Hepatic stellate cell (primary cell): ENCODE data around the gene CPVL.

Source experiments
- DNase-seq: peaks from one replicate; pipeline ENCODE4 v3.0.0; 2011; ENCODE audit warnings: low spot score

The CPVL gene

GRCh38 chr7:29043576-29043975, 102.8 kb downstream of the CPVL start:
- DNase-seq, result no peak

GRCh38 chr7:29042824-29043231, 103.5 kb downstream of the CPVL start:
- DNase-seq, result no peak

GRCh38 chr7:29041991-29042390, 104.3 kb downstream of the CPVL start:
- DNase-seq, result no peak

- DNase-seq, result no peak
These were observed 105.8 kb downstream of the CPVL start for GRCh38 chr7:29040579-29040925.

- DNase-seq, result no peak
These were observed 106.3 kb downstream of the CPVL start for GRCh38 chr7:29039821-29040578.

DNA sequence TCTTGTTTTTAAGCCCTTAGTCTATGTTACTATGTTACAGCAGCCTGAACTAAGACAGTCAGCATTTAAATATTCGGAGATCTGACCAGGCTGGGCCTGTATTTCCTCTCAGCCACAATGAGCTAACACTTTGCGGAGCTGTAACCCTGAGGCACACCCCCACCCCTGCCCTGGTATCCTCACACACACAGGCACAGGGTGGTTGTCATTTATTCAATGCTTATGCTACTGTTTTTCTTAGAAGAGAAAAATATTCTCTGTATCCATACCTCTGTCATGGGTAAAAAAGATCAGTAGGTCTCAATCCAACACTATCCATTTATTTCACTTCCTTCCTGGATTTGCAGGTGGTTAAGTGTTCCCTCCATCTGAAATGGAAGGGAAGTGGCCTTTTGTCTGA, 107.9 kb downstream of the CPVL start:
- DNase-seq, result no peak

GRCh38 chr7:29035044-29035740, 111.1 kb downstream of the CPVL start:
- peak; percentile 24 for DNase-seq

DNA sequence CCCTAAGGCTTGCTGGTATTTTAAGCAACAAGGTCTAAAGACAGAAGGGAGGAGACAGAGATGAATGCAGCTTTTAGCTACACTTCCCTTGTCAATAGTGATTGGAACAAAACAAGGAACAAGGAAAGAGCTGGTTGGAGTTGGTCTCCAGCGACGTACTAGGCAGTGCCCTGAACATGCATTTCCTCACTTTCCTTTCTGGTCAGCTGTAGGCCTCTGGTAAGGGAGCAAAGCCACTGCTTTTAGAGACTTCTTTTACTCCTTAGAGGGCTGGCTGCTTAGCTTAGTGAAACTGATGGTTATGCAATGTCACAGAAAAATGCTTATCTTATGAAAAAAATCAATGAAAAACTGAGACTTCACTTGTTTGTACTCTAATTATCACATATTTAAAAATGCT, 112.8 kb downstream of the CPVL start:
- DNase-seq, result no peak

GRCh38 chr7:29032146-29032545, 114.2 kb downstream of the CPVL start:
- no peak for DNase-seq

DNA sequence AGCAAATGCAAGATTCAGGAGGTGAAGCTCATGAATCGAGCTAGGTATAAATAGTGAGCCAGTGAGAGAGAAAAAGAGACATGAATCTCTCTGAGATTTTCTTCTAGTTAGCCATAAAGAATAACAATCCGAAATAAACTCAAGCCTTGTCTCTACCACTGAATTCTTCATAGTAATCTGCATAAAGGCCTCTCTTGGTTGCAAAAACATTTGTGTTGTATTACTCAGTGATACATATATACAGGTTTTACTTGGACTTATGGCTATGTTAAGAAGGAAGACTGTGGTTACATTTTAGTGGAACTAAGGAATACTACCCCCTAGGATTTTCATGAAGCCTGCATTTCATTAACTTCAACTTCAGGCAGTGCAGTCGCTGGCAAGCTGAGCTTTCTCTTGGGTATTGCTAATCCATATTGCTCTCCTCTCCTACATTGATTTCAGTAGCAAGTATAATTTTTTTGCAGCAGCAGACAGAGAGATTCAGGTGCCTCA, 115.5 kb downstream of the CPVL start:
- no peak for DNase-seq

DNA sequence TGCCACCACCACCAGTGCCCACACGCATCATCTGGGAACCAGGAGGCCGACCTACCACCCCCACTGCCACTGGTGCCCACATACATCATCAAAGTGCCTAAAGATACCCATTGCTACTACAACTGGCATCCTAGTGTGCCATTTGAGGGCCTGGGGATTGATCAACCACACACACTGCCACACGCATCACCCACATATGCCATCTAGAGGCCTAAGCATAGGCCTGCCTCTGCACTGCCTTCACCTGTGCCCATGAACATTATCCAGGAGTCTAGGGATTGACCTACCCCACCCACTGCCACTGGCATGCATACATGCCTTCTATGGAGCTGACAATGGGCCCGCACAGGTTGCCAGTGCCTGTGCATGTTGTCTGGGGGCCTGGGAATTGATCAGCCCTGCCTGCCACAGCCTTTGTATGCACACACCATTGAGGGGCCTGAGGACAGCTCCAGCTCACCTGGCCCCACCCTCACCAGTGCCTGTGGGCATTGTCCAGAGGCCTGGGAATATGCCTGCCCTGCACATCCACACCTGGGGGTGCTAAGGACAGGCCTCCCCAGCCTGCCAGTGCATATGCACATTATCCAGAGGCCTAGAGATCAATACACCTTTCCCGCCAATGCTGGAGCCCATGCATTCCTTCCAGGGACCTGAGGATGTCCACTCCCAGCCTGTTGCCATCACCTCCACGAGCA, 123.9 kb downstream of the CPVL start:
- DNase-seq, result no peak

DNA sequence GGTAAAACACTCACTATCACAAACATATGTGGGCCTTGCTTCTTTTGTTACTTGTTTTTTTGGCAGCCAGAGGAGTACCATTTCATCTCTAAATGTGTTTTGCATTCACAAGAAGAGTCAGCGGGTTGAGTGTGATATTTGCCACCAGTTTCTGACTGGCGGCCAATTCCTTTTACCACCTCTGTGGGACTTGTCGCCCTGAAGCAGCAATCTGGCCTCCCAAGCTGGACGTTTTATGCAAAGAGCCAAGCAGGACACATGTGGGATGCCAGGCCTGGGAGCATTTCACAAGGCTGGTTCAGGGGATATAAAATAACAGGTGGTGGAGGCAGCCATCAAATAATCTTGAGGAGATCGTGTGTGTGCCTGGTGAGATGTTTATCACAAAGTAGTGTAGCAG, 126.4 kb downstream of the CPVL start:
- no peak for DNase-seq

DNA sequence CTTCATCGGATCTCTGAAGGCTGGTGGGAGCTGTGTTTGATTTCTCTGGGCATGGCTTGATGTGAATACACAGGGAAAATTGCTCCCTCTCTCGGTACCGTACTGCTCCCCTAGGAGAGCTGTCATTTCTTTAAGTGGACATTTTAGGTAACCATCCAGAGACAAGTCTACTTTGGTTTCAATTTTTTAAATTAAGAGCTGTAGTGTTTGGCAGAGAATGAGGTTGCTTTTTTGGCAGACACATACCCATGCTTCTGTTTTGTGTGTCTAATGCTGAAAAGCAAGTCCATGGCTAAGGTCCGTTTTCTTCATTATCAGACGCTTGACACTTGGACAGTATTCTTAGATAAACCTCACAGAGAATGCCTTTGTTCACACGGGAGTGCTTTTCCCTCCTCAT, 127.0 kb downstream of the CPVL start:
- DNase-seq, result no peak

DNA sequence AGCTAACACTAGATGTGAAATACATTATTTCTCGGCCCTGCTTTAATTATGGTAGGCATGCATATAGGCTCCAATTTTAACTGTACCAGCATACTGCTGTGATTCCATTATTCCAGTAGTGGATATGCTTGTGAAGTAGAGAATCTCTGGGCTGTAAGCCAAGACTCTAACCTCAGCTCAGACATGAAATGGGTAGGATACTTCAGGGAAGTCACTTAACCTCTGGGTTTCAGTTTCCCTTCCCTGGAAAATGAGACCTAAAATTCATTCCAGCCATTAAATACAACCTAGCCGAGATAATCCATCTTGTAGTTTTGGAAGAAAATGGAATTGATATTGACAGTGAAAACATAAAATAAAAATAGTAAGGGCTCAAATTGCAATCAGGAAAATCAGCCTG, 128.6 kb downstream of the CPVL start:
- no peak for DNase-seq

DNA sequence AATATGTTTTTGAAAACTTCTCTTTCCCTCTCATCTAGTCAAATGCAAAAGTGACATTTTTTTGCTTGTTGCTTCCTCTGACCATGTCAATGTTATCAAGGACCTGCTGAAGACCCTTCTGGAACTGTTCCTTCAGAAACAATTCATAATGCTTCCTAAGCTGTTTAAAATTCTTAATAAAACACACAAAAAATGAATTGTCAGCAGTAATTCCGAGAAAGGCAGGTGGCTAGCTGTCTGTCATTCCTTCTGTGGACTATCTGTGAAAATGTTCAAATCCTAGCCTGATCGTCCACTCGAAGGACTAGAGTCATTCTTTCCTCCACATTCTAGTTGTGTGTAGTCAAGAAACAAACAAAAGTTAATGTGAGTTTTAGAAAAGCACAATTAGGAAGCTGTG, 131.6 kb downstream of the CPVL start:
- DNase-seq, result no peak

DNA sequence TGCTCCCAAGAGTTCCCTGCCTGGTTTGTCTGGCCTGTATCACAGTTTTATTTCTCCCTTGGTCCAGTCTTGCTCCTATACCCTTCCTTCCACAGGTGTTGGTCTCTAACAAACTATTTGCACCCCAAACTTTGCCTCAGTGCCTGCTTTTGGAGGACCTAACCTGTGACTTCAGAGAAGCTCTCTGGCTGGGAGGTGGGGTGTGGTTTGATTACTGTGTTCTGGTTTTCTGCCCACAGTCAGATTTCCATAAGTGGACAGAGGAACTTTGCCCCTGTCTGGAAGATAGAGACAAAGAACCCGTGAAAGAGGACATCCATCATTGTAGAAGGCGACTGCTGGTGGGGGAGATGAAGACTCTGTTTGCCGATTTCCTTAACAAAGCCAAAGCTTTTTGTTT, 132.4 kb downstream of the CPVL start:
- DNase-seq, result no peak

DNA sequence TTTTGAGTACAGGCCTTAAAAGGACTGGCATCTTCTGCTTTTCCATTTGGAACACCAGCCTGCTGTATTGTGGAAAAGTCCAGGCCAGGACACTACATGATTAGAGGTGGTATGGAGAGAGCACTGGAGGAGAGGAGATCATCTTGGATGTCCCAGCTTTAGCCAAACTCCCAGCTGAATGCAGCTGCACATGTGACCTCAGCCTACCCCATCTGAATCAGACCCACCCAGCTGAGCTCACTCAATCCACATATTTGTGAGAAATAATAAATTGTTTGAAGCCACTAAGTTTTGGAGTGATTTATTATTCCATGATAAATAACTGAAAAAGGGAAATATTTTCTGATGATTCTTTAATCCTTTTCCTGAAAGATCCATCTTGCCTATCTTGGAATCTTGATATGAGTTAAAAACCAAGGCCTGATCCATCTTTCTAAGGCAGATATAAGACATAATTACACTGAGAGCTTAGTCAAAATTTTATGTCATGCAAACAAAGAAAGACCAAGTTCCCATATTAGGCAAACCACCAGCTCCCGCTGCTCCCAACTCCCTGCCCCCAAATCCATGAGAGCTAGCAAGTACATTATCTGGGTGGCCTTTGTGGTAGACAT, 133.1 kb downstream of the CPVL start:
- no peak for DNase-seq

DNA sequence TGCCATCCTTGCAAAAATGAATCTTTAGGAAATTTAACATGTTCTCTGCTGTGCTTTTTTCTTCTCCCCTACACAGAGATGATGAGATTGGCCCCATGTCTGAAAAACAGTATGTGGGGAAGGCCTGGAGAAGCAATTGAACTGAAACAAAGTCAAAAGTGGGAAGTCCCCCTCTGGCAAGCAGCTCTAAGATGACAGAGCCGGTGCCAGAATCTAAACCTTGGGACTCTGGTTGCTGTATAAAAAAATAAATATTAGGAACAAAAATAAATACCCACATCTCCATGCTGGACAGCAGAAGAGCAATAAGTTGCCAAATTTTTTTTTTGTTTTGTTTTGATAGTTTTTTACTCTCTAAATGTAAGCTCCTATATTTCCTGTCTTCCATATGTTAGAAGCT, 136.4 kb downstream of the CPVL start:
- DNase-seq, result no peak

- no peak for DNase-seq
These were observed 137.7 kb downstream of the CPVL start for GRCh38 chr7:29008590-29008989.

GRCh38 chr7:29007127-29007526, 139.2 kb downstream of the CPVL start:
- no peak for DNase-seq

DNA sequence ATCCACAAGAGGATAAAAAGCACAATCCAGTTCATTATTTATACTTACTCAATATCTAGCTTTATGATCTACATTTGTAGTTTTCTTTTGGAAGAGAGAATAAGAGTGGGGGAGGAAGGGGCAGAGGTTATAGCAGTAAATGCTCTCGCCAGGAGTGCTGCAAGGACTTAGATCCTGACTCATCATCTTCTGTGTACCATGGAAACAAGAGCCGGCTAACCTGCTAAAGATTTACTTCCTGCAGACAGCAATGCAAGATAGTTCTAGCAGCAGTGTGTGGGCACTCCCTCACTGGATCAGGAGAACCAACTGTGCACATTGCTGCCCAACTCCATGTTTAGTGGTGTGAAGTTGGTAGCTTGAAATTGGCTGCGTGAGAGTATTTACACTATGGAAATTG, 140.5 kb downstream of the CPVL start:
- no peak for DNase-seq

- DNase-seq, result no peak
These were observed 140.9 kb downstream of the CPVL start for GRCh38 chr7:29005406-29005805.

GRCh38 chr7:29003703-29004102, 142.6 kb downstream of the CPVL start:
- no peak for DNase-seq
